ENCODE measurements around the gene CENPF. TPM values are rescaled to one million over a fixed set of nuclear protein-coding genes. Genes with fewer than 3 reads are reported as not detected.

CENPF gene
- total RNA-seq, 1 experiment from 2014 or later, result 135 TPM

DNA sequence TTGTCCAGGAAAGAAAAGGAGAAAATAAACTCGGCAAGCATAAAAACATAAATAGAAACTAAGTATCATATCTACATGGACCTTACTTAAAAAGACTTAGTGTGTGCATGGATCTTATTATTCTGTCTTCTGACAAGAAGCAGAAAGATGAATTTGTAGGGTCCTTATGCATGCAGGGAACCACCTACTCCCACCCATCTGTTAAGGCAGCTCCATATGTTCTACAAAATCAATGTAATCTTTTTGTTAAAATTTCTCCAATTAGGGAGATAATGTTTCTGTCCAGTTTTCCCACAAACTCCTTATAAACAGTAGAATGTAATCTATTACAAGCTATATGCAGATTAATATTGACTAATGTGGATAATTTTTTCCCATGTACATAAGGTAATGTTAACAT lies 37.7 kb upstream of the CENPF start:
- DNase-seq (ENCODE audit: unreplicated experiment), result no peak
- TF ChIP-seq, protein P1, sequence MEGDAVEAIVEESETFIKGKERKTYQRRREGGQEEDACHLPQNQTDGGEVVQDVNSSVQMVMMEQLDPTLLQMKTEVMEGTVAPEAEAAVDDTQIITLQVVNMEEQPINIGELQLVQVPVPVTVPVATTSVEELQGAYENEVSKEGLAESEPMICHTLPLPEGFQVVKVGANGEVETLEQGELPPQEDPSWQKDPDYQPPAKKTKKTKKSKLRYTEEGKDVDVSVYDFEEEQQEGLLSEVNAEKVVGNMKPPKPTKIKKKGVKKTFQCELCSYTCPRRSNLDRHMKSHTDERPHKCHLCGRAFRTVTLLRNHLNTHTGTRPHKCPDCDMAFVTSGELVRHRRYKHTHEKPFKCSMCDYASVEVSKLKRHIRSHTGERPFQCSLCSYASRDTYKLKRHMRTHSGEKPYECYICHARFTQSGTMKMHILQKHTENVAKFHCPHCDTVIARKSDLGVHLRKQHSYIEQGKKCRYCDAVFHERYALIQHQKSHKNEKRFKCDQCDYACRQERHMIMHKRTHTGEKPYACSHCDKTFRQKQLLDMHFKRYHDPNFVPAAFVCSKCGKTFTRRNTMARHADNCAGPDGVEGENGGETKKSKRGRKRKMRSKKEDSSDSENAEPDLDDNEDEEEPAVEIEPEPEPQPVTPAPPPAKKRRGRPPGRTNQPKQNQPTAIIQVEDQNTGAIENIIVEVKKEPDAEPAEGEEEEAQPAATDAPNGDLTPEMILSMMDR (IDR thresholded peaks at IDR 0.05; ENCODE audit: unreplicated experiment), result no peak

DNA sequence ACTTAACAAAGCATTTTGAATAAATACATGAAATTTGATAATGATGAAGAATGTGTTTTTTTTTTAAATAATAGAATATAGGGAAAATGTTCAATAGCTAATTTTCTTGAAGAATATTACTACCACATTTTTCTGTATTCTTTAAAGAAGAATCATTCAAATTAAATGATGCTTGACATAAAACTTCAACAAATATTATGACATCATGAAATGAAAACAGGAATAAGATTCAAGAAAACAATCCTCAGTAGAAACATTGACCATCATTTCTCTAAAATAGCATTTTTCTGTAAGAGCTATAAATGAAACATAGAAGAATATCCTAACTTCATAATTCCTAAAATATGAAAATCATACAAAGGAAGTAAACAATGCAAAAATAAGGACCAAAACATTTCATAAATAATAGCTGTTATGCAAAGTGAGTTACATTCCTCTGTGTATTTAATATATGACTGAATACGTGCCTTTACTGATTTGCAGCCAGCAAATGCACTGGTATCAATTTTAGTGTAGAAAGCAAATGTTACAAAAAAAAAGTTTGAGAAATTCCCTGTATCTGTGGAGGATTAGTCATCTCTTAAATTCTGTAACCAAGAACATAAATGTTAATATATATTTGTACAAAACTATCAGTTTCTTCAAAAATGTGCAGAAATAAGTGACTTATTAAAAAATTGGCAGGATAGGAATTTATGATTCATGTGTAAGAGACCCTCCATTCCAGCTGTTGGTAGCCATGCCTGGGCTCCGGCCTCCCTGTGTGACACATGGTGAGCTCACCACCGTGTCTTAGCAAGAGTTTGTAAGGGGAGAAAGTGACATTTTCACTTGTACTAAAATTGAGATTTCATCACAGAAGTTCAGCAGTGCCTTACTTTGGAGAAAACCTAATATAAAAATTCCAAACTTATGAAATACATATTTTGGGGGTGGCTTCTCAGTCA lies 36.6 kb upstream of the CENPF start:
- Mint-ChIP-seq H3K36me3 (ENCODE audit: insufficient read depth, unreplicated experiment) (no peaks in the 10 kb centered on the region), H3K9me3 (ENCODE audit: unreplicated experiment) (no peaks in the 10 kb centered on the region), H3K4me1 (ENCODE audit: insufficient read depth, unreplicated experiment) (peaks cover 51% of the 10 kb centered on the region), H3K27me3 (ENCODE audit: insufficient read depth, unreplicated experiment) (no peaks in the 10 kb centered on the region), H3K4me3 (ENCODE audit: unreplicated experiment) (no peak overlapping the region), H3K27ac (ENCODE audit: low read depth, unreplicated experiment) (peak overlapping the region; percentile 36)
- ChIA-PET CTCF (interaction anchor here (0.6 to 15.0 kb wide), 7 partner anchors 15 to 234 kb away, joined by 3 to 291 read pairs (median 6); partner anchors contain the start of gene PTPN14), POLR2A (interaction anchor here (0.6 to 31.1 kb wide), 13 partner anchors 6 to 164 kb away, joined by 3 to 2189 read pairs (median 6); partner anchors contain the start of gene PTPN14)
- BruUV-seq (replicated peaks), result no TSS peak
- peak; percentile 85 for DNase-seq (ENCODE audit: unreplicated experiment)
- TF ChIP-seq, protein P1 (IDR thresholded peaks at IDR 0.05; ENCODE audit: unreplicated experiment), result no peak
- intact Hi-C loops (cut with micrococcal nuclease), result no loop called here

More for the DNA sequence above, 37.7 kb upstream of the CENPF start:
- peaks cover 44% of the 10 kb centered on the region for H3K4me1 Mint-ChIP-seq (ENCODE audit: insufficient read depth, unreplicated experiment)
- no peaks in the 10 kb centered on the region for H3K27me3 Mint-ChIP-seq (ENCODE audit: insufficient read depth, unreplicated experiment)
- no peaks in the 10 kb centered on the region for H3K9me3 Mint-ChIP-seq (ENCODE audit: unreplicated experiment)
- ChIA-PET CTCF (interaction anchor here (0.6 to 15.0 kb wide), 10 partner anchors 9 to 351 kb away, joined by 3 to 291 read pairs (median 5); partner anchors contain the start of gene PTPN14), POLR2A (interaction anchor here (0.7 to 31.1 kb wide), 8 partner anchors 5 to 152 kb away, joined by 3 to 2189 read pairs (median 6); partner anchors contain the start of gene PTPN14)
- no peak overlapping the region for H3K4me3 Mint-ChIP-seq (ENCODE audit: unreplicated experiment)
- intact Hi-C loops (cut with micrococcal nuclease), result no loop called here
- no peak overlapping the region for H3K27ac Mint-ChIP-seq (ENCODE audit: low read depth, unreplicated experiment)
- no peaks in the 10 kb centered on the region for H3K36me3 Mint-ChIP-seq (ENCODE audit: insufficient read depth, unreplicated experiment)
- no TSS peak for BruUV-seq (replicated peaks)

DNA sequence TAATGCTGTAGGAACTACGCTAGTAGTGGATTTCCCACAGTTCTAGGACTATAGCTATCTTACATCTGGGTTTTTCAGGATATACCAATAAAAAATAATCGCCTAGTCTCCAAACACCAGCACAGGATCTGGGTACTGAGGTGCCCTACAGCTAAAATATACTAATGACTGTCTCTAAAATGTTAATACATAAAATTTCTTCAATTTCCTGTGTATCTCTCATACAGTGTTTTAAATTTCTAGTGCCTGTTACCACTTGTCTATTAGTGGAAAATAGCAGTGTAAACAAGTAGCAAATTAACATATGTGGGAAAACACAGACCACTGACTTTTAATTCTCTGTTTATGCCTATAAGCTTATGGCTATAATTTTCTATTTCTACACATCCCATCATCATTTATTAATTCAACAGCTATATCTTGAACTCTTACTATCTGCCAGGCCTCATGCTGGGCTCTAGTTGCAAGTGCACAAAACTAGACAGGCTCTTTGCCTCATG lies 35.5 kb upstream of the CENPF start:
- TF ChIP-seq, protein P1 (IDR thresholded peaks at IDR 0.05; ENCODE audit: unreplicated experiment), result no peak
- ChIA-PET CTCF (interaction anchor here (0.5 to 15.0 kb wide), 9 partner anchors 16 to 306 kb away, joined by 3 to 291 read pairs (median 3); partner anchors contain the start of gene PTPN14), POLR2A (interaction anchor here (0.6 to 31.1 kb wide), 13 partner anchors 7 to 181 kb away, joined by 3 to 2189 read pairs (median 6); partner anchors contain the start of gene PTPN14)
- intact Hi-C loops (cut with micrococcal nuclease), result no loop called here
- Mint-ChIP-seq H3K27me3 (ENCODE audit: insufficient read depth, unreplicated experiment) (no peaks in the 10 kb centered on the region), H3K36me3 (ENCODE audit: insufficient read depth, unreplicated experiment) (peaks cover under 1% of the 10 kb centered on the region), H3K4me3 (ENCODE audit: unreplicated experiment) (no peak overlapping the region), H3K27ac (ENCODE audit: low read depth, unreplicated experiment) (peak overlapping the region; percentile 36), H3K4me1 (ENCODE audit: insufficient read depth, unreplicated experiment) (peaks cover 60% of the 10 kb centered on the region), H3K9me3 (ENCODE audit: unreplicated experiment) (no peaks in the 10 kb centered on the region)
- DNase-seq (ENCODE audit: unreplicated experiment), result no peak
- no TSS peak for BruUV-seq (replicated peaks)

DNA sequence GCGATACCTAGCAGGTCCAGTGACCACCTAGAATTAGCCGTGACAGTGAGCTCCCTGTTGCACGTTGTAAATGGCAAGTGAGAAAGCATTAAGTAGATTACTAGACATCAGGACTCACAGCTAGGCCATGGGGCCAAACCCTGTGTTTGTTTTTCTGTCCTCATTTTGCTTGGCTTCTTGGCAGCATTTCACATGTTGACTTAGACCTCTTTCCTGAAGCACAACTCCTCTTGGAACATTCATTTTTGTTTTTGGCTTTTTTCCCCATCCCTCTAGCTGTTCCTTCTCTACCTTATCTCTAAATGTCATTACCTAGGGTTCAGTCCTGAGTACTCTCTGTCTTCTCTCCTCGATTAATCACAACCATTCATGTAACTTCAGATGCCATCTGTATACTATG lies 34.7 kb upstream of the CENPF start:
- intact Hi-C loops (cut with micrococcal nuclease), result no loop called here
- H3K27me3 Mint-ChIP-seq (ENCODE audit: insufficient read depth, unreplicated experiment), result no peaks in the 10 kb centered on the region
- H3K9me3 Mint-ChIP-seq (ENCODE audit: unreplicated experiment), result no peaks in the 10 kb centered on the region
- peaks cover 68% of the 10 kb centered on the region for H3K4me1 Mint-ChIP-seq (ENCODE audit: insufficient read depth, unreplicated experiment)
- POLR2A ChIA-PET, result interaction anchor here (0.6 to 31.1 kb wide), 11 partner anchors 7 to 166 kb away, joined by 3 to 2189 read pairs (median 6); partner anchors contain the start of gene PTPN14
- CTCF ChIA-PET, result interaction anchor here (0.8 to 15.0 kb wide), 10 partner anchors 15 to 307 kb away, joined by 3 to 291 read pairs (median 4); partner anchors contain the start of gene PTPN14
- peak overlapping the region; percentile 0 for H3K4me3 Mint-ChIP-seq (ENCODE audit: unreplicated experiment)
- H3K36me3 Mint-ChIP-seq (ENCODE audit: insufficient read depth, unreplicated experiment), result peaks cover 9% of the 10 kb centered on the region
- H3K27ac Mint-ChIP-seq (ENCODE audit: low read depth, unreplicated experiment), result peak overlapping the region; percentile 36
- peak; percentile 80 for DNase-seq (ENCODE audit: unreplicated experiment)
- BruUV-seq (replicated peaks), result no TSS peak
- TF ChIP-seq, protein P1 (IDR thresholded peaks at IDR 0.05; ENCODE audit: unreplicated experiment), result no peak
